Liver (tissue), 9 donors: ENCODE results near the gene CSNK1D. TPM values are rescaled to one million over a fixed set of nuclear protein-coding genes. Genes with fewer than 3 reads are reported as not detected.

ENCODE experiments used
- DNase-seq: peaks from one replicate; pipeline ENCODE4 v3.0.0-alpha.2; 2017; ENCODE audit warnings: low spot score
- H3K27ac ChIP-seq, 2 donors: one replicate each; pipeline ENCODE4 v1.7.0; 2013; ENCODE audit warnings: inconsistent platforms in 2 of 2, low read length in 2 of 2, control low read depth in 1 of 2, low read depth in 1 of 2, mild to moderate bottlenecking in 1 of 2
- H3K27me3 ChIP-seq, 4 donors: one replicate each; pipeline versions ENCODE4 v1.6.1 to v1.7.0; 2013; ENCODE audit warnings: low read length in 3 of 4, inconsistent platforms in 1 of 4, mild to moderate bottlenecking in 1 of 4, moderate library complexity in 1 of 4; ENCODE audit not compliant: control insufficient read depth in 4 of 4, insufficient read depth in 4 of 4
- H3K36me3 ChIP-seq, 4 donors: one replicate each; pipeline versions ENCODE4 v1.6.1 to v1.7.0; 2013; ENCODE audit warnings: low read length in 3 of 4, mild to moderate bottlenecking in 3 of 4, low read depth in 1 of 4, moderate library complexity in 1 of 4; ENCODE audit not compliant: control insufficient read depth in 4 of 4, insufficient read depth in 3 of 4
- H3K4me1 ChIP-seq, 4 donors: one replicate each; pipeline versions ENCODE4 v1.6.1 to v1.7.0; 2013; ENCODE audit warnings: low read length in 3 of 4, mild to moderate bottlenecking in 3 of 4, moderate library complexity in 1 of 4; ENCODE audit not compliant: control insufficient read depth in 4 of 4, insufficient read depth in 4 of 4
- H3K4me3 ChIP-seq, 3 donors: one replicate each; pipeline versions ENCODE4 v1.6.1 to v1.7.0; 2013; ENCODE audit warnings: low read length in 3 of 3, control low read depth in 1 of 3, low read depth in 1 of 3, mild to moderate bottlenecking in 1 of 3
- H3K9ac ChIP-seq, 2 donors: one replicate each; pipeline ENCODE4 v1.7.0; 2013; ENCODE audit warnings: low read length in 2 of 2, mild to moderate bottlenecking in 2 of 2, moderate library complexity in 2 of 2, control low read depth in 1 of 2, low read depth in 1 of 2
- H3K9me3 ChIP-seq, 4 donors: one replicate each; pipeline versions ENCODE4 v1.6.1 to v1.7.0; 2013; ENCODE audit warnings: low read length in 3 of 4; ENCODE audit not compliant: control insufficient read depth in 4 of 4
- EGR1 ChIP-seq, 2 donors: IDR thresholded peaks; 2 replicates each; pipeline ENCODE4 v1.6.1; 2016 to 2018; ENCODE audit warnings: antibody characterized with exemption in 2 of 2, low read depth in 2 of 2
- FOXA1 ChIP-seq: IDR thresholded peaks from 2 replicates; pipeline ENCODE4 v1.6.1; 2016; ENCODE audit warnings: antibody characterized with exemption
- HNF4A ChIP-seq, 2 donors: conservative IDR thresholded peaks; 2 replicates each; pipeline ENCODE4 v1.6.1; 2016; ENCODE audit warnings: antibody characterized with exemption in 2 of 2, mild to moderate bottlenecking in 2 of 2
- HNF4G ChIP-seq: IDR thresholded peaks from 2 replicates; pipeline ENCODE4 v1.6.1; 2016; ENCODE audit warnings: antibody characterized with exemption
- JUND ChIP-seq, 2 donors: IDR thresholded peaks; 2 replicates each; pipeline ENCODE4 v1.6.1; 2016; ENCODE audit warnings: antibody characterized with exemption in 2 of 2
- MAX ChIP-seq: IDR thresholded peaks from 2 replicates; pipeline ENCODE4 v1.6.1; 2016; ENCODE audit warnings: antibody characterized with exemption
- NR2F2 ChIP-seq: IDR thresholded peaks from 2 replicates; pipeline ENCODE4 v1.6.1; 2016; ENCODE audit warnings: antibody characterized with exemption
- RAD21 ChIP-seq, 2 donors: IDR thresholded peaks; 2 replicates each; pipeline ENCODE4 v1.6.1; 2016; ENCODE audit warnings: antibody characterized with exemption in 2 of 2, mild to moderate bottlenecking in 2 of 2
- RXRA ChIP-seq, 2 donors: IDR thresholded peaks; 2 replicates each; pipeline ENCODE4 v1.6.1; 2017 to 2018; ENCODE audit warnings: antibody characterized with exemption in 2 of 2, mild to moderate bottlenecking in 1 of 2
- SP1 ChIP-seq: IDR thresholded peaks from 2 replicates; pipeline ENCODE4 v1.6.1; 2018; ENCODE audit warnings: antibody characterized with exemption, mild to moderate bottlenecking
- TAF1 ChIP-seq: conservative IDR thresholded peaks from 2 replicates; pipeline ENCODE4 v1.6.1; 2016; ENCODE audit warnings: antibody characterized with exemption, mild to moderate bottlenecking
- YY1 ChIP-seq: IDR thresholded peaks from 2 replicates; pipeline ENCODE4 v1.6.1; 2016; ENCODE audit warnings: antibody characterized with exemption, mild to moderate bottlenecking
- ZBTB33 ChIP-seq: IDR thresholded peaks from 2 replicates; pipeline ENCODE4 v1.6.1; 2016; ENCODE audit warnings: antibody characterized with exemption
- WGBS: extraction: QIAGEN DNeasy Blood & Tissue Kit; methylation state at CpG from one replicate; pipeline ENCODE4 v1.1.7; 2013; 5-methylcytosine and 5-hydroxymethylcytosine counted together
- polyA plus RNA-seq, 2 donors: library from polyadenylated mRNA; stranded (reverse) in 1 of 2; unstranded in 1 of 2; fragments of 200-250 nt in 1 of 2; fragments of >200 nt in 1 of 2; fragmentation: Nextera tagmentation in 1 of 2; extraction: Ambion mirVana in 1 of 2; gene quantifications; one replicate each; pipeline versions ENCODE4 v1.2.1 to v1.2.3, GENCODE V29; 2013 to 2015
- total RNA-seq, 2 donors: library from RNA; depleted of rRNA; stranded (reverse); fragments of >200 nt; gene quantifications; one replicate each; pipeline ENCODE4 v1.2.3, GENCODE V29; 2014
- TF ChIP-seq, protein P1 (sequence below): fragments of 150-350 bp; IDR thresholded peaks from 2 replicates; pipeline ENCODE4 v1.5.1; 2017; ENCODE audit warnings: improper control_type of control experiment, low read depth, low read length; ENCODE audit not compliant: missing input control
- TF ChIP-seq, protein P2 (sequence below): IDR thresholded peaks from 2 replicates; pipeline ENCODE4 v1.6.1; 2016; ENCODE audit warnings: antibody characterized with exemption, mild to moderate bottlenecking
- TF ChIP-seq, protein P3 (sequence below): IDR thresholded peaks from 2 replicates; pipeline ENCODE4 v1.6.1; 2016; ENCODE audit warnings: antibody characterized with exemption
- donor health status: healthy.
- donor health status: healthy.
- donor health status: healthy.
- donor health status: healthy.
- donor health status: healthy.

The CSNK1D gene
- total and polyA plus RNA-seq, 4 donors, result 22.0 to 49.0 (median 34.2) TPM

- WGBS, result 53% methylated on average over 21 of the region's 21 CpGs
- Histone ChIP-seq H3K27ac (no peak overlapping the region), H3K9ac (no peak overlapping the region), H3K36me3 (no peaks in the 10 kb centered on the region), H3K27me3 (no peaks in the 10 kb centered on the region), H3K4me1 (peaks cover 7 to 29% (median 14%) of the 10 kb centered on the region in 4 donors), H3K4me3 (no peak overlapping the region), H3K9me3 (no peaks in the 10 kb centered on the region)
- TF ChIP-seq, protein P1, sequence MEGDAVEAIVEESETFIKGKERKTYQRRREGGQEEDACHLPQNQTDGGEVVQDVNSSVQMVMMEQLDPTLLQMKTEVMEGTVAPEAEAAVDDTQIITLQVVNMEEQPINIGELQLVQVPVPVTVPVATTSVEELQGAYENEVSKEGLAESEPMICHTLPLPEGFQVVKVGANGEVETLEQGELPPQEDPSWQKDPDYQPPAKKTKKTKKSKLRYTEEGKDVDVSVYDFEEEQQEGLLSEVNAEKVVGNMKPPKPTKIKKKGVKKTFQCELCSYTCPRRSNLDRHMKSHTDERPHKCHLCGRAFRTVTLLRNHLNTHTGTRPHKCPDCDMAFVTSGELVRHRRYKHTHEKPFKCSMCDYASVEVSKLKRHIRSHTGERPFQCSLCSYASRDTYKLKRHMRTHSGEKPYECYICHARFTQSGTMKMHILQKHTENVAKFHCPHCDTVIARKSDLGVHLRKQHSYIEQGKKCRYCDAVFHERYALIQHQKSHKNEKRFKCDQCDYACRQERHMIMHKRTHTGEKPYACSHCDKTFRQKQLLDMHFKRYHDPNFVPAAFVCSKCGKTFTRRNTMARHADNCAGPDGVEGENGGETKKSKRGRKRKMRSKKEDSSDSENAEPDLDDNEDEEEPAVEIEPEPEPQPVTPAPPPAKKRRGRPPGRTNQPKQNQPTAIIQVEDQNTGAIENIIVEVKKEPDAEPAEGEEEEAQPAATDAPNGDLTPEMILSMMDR, result peak; percentile 64
- TF ChIP-seq RAD21 (IDR thresholded peaks at IDR 0.05), result peak; percentile 71 to 79
- TF ChIP-seq HNF4G, result no peak
- DNase-seq, result peak; percentile 62
Measured at GRCh38 chr17:82300707-82301270, 27.3 kb upstream of the CSNK1D start.

GRCh38 chr17:82300228-82300627 is 26.7 kb upstream of the CSNK1D start:
- DNase-seq, result no peak
- no peak overlapping the region for H3K4me3 ChIP-seq
- no peaks in the 10 kb centered on the region for H3K36me3 ChIP-seq
- H3K27me3 ChIP-seq, result no peaks in the 10 kb centered on the region
- no peak overlapping the region for H3K9ac ChIP-seq
- peaks cover 9 to 34% (median 17%) of the 10 kb centered on the region in 4 donors for H3K4me1 ChIP-seq
- H3K9me3 ChIP-seq, result no peaks in the 10 kb centered on the region
- WGBS, result 94% methylated on average over 13 of the region's 13 CpGs
- no peak overlapping the region for H3K27ac ChIP-seq
- TF ChIP-seq, protein P2, sequence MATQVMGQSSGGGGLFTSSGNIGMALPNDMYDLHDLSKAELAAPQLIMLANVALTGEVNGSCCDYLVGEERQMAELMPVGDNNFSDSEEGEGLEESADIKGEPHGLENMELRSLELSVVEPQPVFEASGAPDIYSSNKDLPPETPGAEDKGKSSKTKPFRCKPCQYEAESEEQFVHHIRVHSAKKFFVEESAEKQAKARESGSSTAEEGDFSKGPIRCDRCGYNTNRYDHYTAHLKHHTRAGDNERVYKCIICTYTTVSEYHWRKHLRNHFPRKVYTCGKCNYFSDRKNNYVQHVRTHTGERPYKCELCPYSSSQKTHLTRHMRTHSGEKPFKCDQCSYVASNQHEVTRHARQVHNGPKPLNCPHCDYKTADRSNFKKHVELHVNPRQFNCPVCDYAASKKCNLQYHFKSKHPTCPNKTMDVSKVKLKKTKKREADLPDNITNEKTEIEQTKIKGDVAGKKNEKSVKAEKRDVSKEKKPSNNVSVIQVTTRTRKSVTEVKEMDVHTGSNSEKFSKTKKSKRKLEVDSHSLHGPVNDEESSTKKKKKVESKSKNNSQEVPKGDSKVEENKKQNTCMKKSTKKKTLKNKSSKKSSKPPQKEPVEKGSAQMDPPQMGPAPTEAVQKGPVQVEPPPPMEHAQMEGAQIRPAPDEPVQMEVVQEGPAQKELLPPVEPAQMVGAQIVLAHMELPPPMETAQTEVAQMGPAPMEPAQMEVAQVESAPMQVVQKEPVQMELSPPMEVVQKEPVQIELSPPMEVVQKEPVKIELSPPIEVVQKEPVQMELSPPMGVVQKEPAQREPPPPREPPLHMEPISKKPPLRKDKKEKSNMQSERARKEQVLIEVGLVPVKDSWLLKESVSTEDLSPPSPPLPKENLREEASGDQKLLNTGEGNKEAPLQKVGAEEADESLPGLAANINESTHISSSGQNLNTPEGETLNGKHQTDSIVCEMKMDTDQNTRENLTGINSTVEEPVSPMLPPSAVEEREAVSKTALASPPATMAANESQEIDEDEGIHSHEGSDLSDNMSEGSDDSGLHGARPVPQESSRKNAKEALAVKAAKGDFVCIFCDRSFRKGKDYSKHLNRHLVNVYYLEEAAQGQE, result no peak

DNA sequence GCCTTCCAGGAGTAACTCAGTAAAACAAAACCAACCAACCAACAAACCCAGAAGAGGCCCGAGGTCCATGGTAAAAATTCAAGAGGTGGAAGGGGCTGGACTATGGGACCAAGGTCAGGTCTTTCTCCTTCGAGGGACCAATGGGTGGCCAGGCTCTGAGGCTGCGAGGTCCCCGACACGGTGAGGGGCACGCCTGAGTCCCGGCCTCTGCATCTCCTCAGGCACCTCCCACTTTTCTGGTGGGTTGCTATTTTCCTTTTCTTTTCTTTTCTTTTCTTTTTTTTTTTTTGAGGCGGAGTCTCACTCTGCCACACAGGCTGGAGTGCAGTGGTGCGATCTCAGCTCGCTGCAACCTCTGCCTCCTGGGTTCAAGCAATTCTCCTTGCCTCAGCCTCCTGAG is 26.0 kb upstream of the CSNK1D start:
- WGBS, result 94% methylated on average over 10 of the region's 10 CpGs
- TF ChIP-seq TAF1 (no peak), JUND (IDR thresholded peaks at IDR 0.05) (no peak), HNF4A (conservative IDR thresholded peaks at IDR 0.05) (no peak), FOXA1 (no peak), ZBTB33 (no peak), NR2F2 (no peak), RXRA (IDR thresholded peaks at IDR 0.05) (no peak), YY1 (no peak), SP1 (no peak), HNF4G (no peak), MAX (no peak), EGR1 (IDR thresholded peaks at IDR 0.05; ENCODE audit: low read depth in 2 of 2) (no peak), RAD21 (IDR thresholded peaks at IDR 0.05) (no peak)
- TF ChIP-seq, protein P3, sequence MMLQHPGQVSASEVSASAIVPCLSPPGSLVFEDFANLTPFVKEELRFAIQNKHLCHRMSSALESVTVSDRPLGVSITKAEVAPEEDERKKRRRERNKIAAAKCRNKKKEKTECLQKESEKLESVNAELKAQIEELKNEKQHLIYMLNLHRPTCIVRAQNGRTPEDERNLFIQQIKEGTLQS, result no peak
- TF ChIP-seq, protein P1, result no peak

More for the DNA sequence above, 26.0 kb upstream of the CSNK1D start:
- Histone ChIP-seq H3K36me3 (no peaks in the 10 kb centered on the region), H3K9ac (no peak overlapping the region), H3K4me1 (peaks cover 9 to 39% (median 24%) of the 10 kb centered on the region in 4 donors), H3K27me3 (no peaks in the 10 kb centered on the region), H3K9me3 (no peaks in the 10 kb centered on the region), H3K4me3 (no peak overlapping the region), H3K27ac (no peak overlapping the region)
- DNase-seq, result no peak
